Dermis blood vessel endothelial cell (primary cell): ENCODE measurements around the gene DNASE2. TPM values are rescaled to one million over a fixed set of nuclear protein-coding genes. Genes with fewer than 3 reads are reported as not detected.

Source experiments
- DNase-seq: peaks from one replicate; pipeline ENCODE4 v3.0.0; 2010
- total RNA-seq: library from RNA; depleted of rRNA; stranded (reverse); fragments of >200 nt; gene quantifications from 2 replicates; pipeline ENCODE4 v1.2.3, GENCODE V29; 2014

DNASE2 gene
- total RNA-seq, 1 donor from 2014 or later: 31.3 TPM

DNA sequence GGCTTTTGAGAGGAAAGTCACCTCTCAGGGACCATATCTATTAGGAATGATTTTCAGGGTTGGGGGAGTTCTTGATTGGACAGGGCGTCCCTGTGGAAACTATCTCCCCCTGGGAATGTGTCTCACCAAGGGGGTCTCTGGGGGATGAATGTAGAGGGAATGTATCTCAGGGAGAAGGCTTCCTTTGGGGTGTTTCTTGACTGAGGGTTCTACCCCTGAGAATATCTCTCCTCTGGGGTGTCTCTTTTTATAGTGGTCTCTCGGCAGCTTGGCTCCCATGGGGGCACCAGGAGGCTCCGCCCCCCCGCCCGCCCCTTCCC lies 47.9 kb downstream of the DNASE2 start:
- no peak for DNase-seq

GRCh38 chr19:12828494-12828893 lies 52.8 kb downstream of the DNASE2 start:
- peak; percentile 24 for DNase-seq

- DNase-seq: peak; percentile 41
Measured at GRCh38 chr19:12825254-12826131, 55.8 kb downstream of the DNASE2 start.

Other genes starting within 250 kb of the DNASE2 start
- 59.7 and 66.4 TPM in 2 replicates for gene MAN2B1, start 214.7 kb downstream of the DNASE2 start, total RNA-seq
- gene WDR83, start 214.6 kb downstream of the DNASE2 start, total RNA-seq: 6.3 and 8.3 TPM in 2 replicates
- 52.9 and 53.0 TPM in 2 replicates for gene DHPS, start 199.6 kb downstream of the DNASE2 start, total RNA-seq
- gene GNG14, start 193.5 kb downstream of the DNASE2 start, total RNA-seq: not detected in 2 replicates
- gene FBXW9, start 184.8 kb downstream of the DNASE2 start, total RNA-seq: 5.8 and 8.0 TPM in 2 replicates
- gene TNPO2, start 157.5 kb downstream of the DNASE2 start, total RNA-seq: 25.7 and 31.4 TPM in 2 replicates
- 106 and 139 TPM in 2 replicates for gene TRIR, start 146.8 kb downstream of the DNASE2 start, total RNA-seq
- gene GET3, start 144.0 kb downstream of the DNASE2 start, total RNA-seq: 66.9 and 78.6 TPM in 2 replicates
- gene BEST2, start 129.7 kb downstream of the DNASE2 start, total RNA-seq: not detected in 2 replicates
- 12.1 and 14.8 TPM in 2 replicates for gene HOOK2, start 105.9 kb downstream of the DNASE2 start, total RNA-seq
- gene JUNB, start 90.0 kb downstream of the DNASE2 start, total RNA-seq: 61.1 and 151 TPM in 2 replicates
- 214 and 278 TPM in 2 replicates for gene PRDX2, start 79.6 kb downstream of the DNASE2 start, total RNA-seq
- 0.23 TPM in 1 of 2 replicates, not detected in the other for gene THSD8, start 79.4 kb downstream of the DNASE2 start, total RNA-seq
- 19.6 and 45.6 TPM in 2 replicates for gene RNASEH2A, start 74.9 kb downstream of the DNASE2 start, total RNA-seq
- not detected in 2 replicates for gene RTBDN, start 46.9 kb downstream of the DNASE2 start, total RNA-seq
- 0.17 and 0.51 TPM in 2 replicates for gene MAST1, start 42.9 kb downstream of the DNASE2 start, total RNA-seq
- 0.17 TPM in 1 of 2 replicates, not detected in the other for gene KLF1, start 5.8 kb upstream of the DNASE2 start, total RNA-seq
- gene GCDH, start 9.7 kb upstream of the DNASE2 start, total RNA-seq: 31.5 and 42.4 TPM in 2 replicates
- gene SYCE2, start 37.8 kb upstream of the DNASE2 start, total RNA-seq: 0.17 and 0.33 TPM in 2 replicates
- 47.5 and 83.9 TPM in 2 replicates for gene FARSA, start 52.3 kb upstream of the DNASE2 start, total RNA-seq
- 1,244 and 1,415 TPM in 2 replicates for gene CALR, start 57.2 kb upstream of the DNASE2 start, total RNA-seq
- gene RAD23A, start 64.4 kb upstream of the DNASE2 start, total RNA-seq: 52.9 and 98.1 TPM in 2 replicates
- gene GADD45GIP1, start 75.8 kb upstream of the DNASE2 start, total RNA-seq: 19.5 and 20.6 TPM in 2 replicates
- 0.09 and 0.17 TPM in 2 replicates for gene DAND5, start 88.1 kb upstream of the DNASE2 start, total RNA-seq
- 12.6 and 23.7 TPM in 2 replicates for gene NFIX, start 114.0 kb upstream of the DNASE2 start, total RNA-seq
- gene LYL1, start 221.4 kb upstream of the DNASE2 start, total RNA-seq: 51.8 and 55.0 TPM in 2 replicates
- gene TRMT1, start 235.3 kb upstream of the DNASE2 start, total RNA-seq: 44.7 and 47.0 TPM in 2 replicates
- gene NACC1, start 236.8 kb upstream of the DNASE2 start, total RNA-seq: 35.9 and 136 TPM in 2 replicates